NT2/D1 (cell line): Measurements from ENCODE around the gene PIR.

Source experiments
- YY1 ChIP-seq: IDR thresholded peaks from 2 replicates; pipeline ENCODE4 v1.6.1; 2011; ENCODE audit not compliant: insufficient read length, insufficient read depth
- ZNF274 ChIP-seq: IDR thresholded peaks from 2 replicates; pipeline ENCODE4 v1.6.1; 2011; ENCODE audit warnings: mild to moderate bottlenecking, low read depth, low read length

- no peak for TF ChIP-seq ZNF274
- no peak for TF ChIP-seq YY1
Observed at GRCh38 chrX:15344106-15344505, 149.0 kb downstream of the PIR start.
